Fibroblast of the aortic adventitia (primary cell): ENCODE measurements around the gene RAB5IF. TPM values are rescaled to one million over a fixed set of nuclear protein-coding genes. Genes with fewer than 3 reads are reported as not detected.
"Not testable (repeated sequence)": the region's sequence is repeated elsewhere in the genome, so short reads cannot be mapped to it uniquely, and the experiment has no call there.

Experiments used
- DNase-seq: peaks from one replicate; pipeline ENCODE4 v3.0.0-alpha.2; 2010; ENCODE audit warnings: low read depth
- H3K4me3 ChIP-seq: 2 replicates; pipeline ENCODE4 v1.5.1; 2011; ENCODE audit warnings: low read depth, mild to moderate bottlenecking, control low read depth, low read length, moderate library complexity
- total RNA-seq: library from RNA; depleted of rRNA; stranded (reverse); fragments of >200 nt; gene quantifications from 2 replicates; pipeline ENCODE4 v1.2.3, GENCODE V29; 2012; ENCODE audit warnings: low replicate concordance
- TF ChIP-seq, protein P1 (sequence below): IDR thresholded peaks from 2 replicates; pipeline ENCODE4 v1.5.1; 2011; ENCODE audit warnings: mild to moderate bottlenecking, low read length, control low read depth, inconsistent platforms; ENCODE audit not compliant: insufficient read depth

Gene RAB5IF
- total RNA-seq, 1 donor = 59.1 TPM

DNA sequence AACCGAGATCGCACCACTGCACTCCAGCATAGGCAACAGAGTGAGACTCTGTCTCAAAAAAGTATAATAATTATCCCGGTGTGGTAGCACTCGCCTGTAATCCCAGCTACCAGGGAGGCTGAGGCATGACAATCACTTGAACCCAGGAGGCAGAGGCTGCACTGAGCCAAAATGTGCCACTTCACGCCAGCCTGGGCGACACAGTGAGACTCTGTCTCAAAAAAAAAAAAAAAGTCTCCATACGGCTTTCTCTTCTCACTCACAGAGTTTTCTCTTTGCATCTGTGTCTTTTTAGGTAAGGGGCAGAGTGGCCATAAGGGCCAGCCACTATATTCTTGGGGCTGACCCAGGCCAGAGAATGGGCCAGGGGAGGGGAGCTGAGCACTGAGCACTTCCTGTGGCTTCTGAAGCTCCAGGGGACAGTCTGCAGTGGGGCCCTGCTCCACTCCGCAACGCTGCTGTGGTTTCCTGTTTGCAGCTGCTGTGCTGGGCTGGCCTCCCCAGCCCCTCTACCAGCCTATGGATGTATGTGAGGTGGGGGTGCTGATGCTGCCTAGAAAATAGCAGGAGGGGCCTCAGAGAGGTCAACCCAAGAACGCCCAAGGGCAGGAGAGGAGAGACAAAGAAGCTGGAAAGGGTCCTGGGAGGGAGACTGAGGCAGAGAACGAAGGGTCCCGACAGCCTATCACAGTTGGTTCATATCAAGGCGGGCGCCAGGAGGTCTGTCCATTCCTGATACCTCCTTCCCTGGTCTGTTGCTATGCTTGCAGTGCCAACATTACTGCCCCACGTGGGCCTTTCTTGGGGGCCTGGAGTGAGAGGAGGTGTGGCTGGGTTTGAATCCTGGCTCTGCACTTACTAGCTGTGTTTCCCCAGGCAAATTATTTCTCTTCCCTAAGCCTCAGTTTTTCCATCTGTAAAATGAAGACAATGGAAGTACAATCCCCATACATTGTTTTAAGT, 24.4 kb downstream of the RAB5IF start:
- no peak for DNase-seq
- no peak overlapping the region for H3K4me3 ChIP-seq
- TF ChIP-seq, protein P1, sequence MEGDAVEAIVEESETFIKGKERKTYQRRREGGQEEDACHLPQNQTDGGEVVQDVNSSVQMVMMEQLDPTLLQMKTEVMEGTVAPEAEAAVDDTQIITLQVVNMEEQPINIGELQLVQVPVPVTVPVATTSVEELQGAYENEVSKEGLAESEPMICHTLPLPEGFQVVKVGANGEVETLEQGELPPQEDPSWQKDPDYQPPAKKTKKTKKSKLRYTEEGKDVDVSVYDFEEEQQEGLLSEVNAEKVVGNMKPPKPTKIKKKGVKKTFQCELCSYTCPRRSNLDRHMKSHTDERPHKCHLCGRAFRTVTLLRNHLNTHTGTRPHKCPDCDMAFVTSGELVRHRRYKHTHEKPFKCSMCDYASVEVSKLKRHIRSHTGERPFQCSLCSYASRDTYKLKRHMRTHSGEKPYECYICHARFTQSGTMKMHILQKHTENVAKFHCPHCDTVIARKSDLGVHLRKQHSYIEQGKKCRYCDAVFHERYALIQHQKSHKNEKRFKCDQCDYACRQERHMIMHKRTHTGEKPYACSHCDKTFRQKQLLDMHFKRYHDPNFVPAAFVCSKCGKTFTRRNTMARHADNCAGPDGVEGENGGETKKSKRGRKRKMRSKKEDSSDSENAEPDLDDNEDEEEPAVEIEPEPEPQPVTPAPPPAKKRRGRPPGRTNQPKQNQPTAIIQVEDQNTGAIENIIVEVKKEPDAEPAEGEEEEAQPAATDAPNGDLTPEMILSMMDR = no peak

DNA sequence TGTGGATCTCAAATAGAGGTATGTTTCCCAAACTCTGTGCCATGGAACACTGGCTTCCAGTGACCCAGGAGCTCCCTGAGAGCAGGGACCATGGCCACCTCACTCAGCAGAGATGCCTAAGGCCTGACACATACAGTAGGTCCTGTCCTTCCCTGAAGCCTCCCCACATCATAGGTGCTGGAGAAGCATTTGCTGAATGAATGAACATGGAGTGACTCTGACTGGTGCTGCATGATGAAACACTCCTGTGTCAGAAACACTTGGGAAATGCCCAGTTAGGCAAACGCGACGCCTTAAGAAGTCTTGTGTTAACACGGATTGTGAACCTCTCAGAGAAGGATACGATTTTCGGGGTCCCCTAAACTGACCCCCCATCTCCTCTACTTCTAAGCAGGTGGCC, 26.1 kb downstream of the RAB5IF start:
- no peak overlapping the region for H3K4me3 ChIP-seq
- TF ChIP-seq, protein P1 = no peak

DNA sequence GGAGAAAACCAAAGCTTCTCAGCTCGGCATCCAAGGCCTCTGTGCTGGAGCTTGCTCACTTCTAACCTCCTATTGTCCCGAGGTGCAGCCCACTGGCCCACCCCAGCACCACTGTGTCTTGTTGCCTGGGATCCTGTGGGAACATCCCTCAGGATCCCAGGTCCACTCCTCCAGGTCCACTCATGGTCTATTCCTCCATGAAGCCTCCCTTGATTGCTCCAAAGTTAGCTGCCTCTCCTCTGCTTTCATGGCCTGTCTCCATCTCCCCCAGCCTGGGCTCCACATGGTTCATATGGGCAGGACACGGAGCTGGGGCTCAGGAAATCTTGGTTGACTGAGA, 26.5 kb downstream of the RAB5IF start:
- TF ChIP-seq, protein P1 = no peak
- no peak overlapping the region for H3K4me3 ChIP-seq
- no peak for DNase-seq

More for the DNA sequence above, 26.1 kb downstream of the RAB5IF start:
- no peak for DNase-seq

DNA sequence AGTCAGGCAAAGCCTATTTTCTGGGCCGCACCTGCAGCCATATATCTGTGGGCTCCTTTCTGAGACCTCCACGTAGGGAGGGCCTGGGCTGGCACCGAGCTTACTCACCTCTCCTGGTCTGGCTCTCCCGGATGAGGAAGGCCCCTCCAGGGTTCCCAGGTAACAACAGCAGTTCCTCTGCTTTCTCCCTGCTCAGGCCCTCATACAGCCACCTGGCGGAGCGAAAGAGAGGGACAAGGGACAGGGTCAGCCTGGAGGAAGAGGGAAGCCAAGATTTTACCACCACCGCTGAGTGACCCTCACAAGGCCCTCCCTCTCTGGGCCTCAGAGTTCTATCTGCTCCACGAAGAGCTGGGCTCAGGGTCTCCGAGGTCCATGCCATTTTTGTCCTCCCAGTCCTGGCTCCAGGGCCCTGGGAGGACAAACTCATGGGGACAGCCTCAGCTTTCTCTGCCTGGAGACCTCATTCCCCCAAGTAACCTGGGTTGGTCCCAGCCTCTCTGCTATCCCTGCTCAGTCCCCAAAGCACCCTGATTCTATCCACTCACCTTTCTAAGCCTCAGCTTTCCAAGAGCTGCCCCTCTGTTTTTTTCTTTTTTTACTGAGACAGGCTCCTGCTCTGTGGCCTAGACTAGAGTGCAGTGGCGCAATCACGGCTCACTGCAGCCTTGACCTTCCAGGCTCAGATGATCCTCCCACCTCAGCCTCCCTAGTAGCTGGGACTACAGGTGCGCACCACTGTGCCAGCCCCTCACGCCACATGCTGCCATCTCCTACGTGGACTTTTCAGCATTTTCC, 27.1 kb downstream of the RAB5IF start:
- H3K4me3 ChIP-seq = no peak overlapping the region
- no peak for DNase-seq
- TF ChIP-seq, protein P1 = no peak

DNA sequence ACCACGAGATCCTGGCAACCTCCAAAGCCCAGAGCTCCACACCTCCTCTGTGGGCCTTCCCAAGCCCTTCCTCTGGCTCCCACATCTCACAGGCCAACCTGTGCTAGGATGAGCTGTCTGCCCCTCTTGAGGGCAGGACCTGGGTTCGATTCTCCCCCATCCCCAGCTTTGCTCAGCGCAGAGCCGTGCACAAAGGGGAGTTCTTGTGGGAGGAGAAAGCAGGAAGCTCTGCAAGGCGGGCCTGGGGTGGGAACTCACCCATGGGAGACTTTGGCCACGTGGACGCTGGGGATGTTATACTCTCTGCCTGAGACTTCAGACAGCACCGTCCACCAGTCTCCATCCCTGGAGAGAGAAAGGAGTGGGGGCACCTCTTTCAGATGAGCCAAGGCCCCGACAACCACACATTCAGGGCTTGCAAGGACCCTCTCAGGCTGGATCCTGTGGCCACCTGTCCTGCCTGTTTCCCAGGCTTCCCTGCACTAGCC, 27.8 kb downstream of the RAB5IF start:
- TF ChIP-seq, protein P1 = no peak
- no peak overlapping the region for H3K4me3 ChIP-seq
- DNase-seq = no peak

DNA sequence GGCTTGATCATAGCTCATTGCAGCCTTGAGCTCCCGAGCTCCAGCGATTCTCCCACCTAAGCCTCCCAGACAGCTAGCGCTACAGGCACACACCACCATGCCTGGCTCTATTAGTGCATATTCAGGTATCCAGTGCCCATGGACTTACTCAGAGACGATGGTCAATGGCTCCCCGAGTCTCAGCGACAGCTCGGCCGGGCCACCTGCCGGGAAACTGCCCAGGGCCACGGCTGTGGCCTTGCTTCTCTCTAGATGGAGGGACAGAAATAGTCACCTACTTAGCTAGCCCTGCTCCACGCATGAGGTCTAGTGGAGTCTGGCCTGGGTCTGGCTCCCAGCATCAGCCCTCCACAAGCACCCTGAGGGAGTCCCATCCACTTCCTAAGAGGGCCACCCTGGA, 28.8 kb downstream of the RAB5IF start:
- TF ChIP-seq, protein P1 = no peak
- no peak for DNase-seq
- H3K4me3 ChIP-seq = no peak overlapping the region

DNA sequence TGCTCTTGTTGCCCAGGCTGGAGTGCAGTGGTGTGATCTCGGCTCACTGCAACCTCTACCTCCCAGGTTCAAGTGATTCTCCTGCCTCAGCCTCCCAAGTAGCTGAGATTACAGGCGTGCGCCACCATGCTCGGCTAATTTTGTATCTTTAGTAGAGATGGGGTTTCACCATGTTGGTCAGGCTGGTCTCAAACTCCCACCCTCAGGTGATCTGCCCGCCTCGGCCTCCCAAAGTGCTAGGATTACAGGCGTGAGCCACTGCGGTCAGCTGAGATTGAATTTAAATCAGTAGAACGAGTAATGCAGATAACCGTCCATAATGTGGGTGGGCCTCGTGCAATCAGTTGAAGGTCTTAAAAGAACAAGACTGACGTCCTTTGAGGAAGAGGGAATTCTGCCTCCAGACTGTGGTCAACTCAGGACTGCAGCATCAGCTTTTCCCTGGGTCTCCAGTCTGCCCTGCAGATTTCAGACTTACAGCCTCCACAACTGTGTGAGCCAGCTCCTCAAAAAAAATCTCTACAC, 33.4 kb downstream of the RAB5IF start:
- DNase-seq = not testable (repeated sequence)

More for the DNA sequence above, 33.4 kb downstream of the RAB5IF start:
- H3K4me3 ChIP-seq = not testable (repeated sequence)
